MM.1S (cell line): ENCODE data around the gene ATCAY.

ENCODE experiments used
- DNase-seq: peaks from one replicate; pipeline ENCODE4 v3.0.0-alpha.2; 2015
- H2AFZ ChIP-seq: fragments of 300-600 bp; sonication (generic); 2 replicates; pipeline ENCODE4 v1.6.0; 2016; ENCODE audit warnings: antibody characterized with exemption, low read length
- H3F3A ChIP-seq: fragments of 300-600 bp; sonication (generic); 2 replicates; pipeline ENCODE4 v1.6.1; 2016; ENCODE audit warnings: mild to moderate bottlenecking, antibody characterized with exemption, low read length, moderate library complexity, mixed read lengths; ENCODE audit not compliant: insufficient read depth
- H3K27ac ChIP-seq: fragments of 300-600 bp; sonication (generic); 2 replicates; pipeline ENCODE4 v1.5.1; 2016; ENCODE audit warnings: mild to moderate bottlenecking, low read length
- H3K27me3 ChIP-seq: fragments of 300-600 bp; sonication (generic); replicated peaks from 2 replicates; pipeline ENCODE4 v1.6.0; 2016; ENCODE audit warnings: low read length; ENCODE audit not compliant: insufficient read depth
- H3K36me3 ChIP-seq: fragments of 300-600 bp; sonication (generic); replicated peaks from 2 replicates; pipeline ENCODE4 v1.6.1; 2016; ENCODE audit warnings: mild to moderate bottlenecking, low read length, mixed read lengths; ENCODE audit not compliant: insufficient read depth
- H3K4me1 ChIP-seq: fragments of 300-600 bp; sonication (generic); 2 replicates; pipeline ENCODE4 v1.6.1; 2016; ENCODE audit warnings: low read length, mixed read lengths
- H3K4me2 ChIP-seq: fragments of 300-600 bp; sonication (generic); 2 replicates; pipeline ENCODE4 v1.6.0; 2016; ENCODE audit warnings: low read depth, low read length
- H3K4me3 ChIP-seq: fragments of 300-600 bp; sonication (generic); 2 replicates; pipeline ENCODE4 v1.5.1; 2016; ENCODE audit warnings: low read length, mixed read lengths
- H3K79me2 ChIP-seq: fragments of 300-600 bp; sonication (generic); 2 replicates; pipeline ENCODE4 v1.6.1; 2016; ENCODE audit warnings: mixed run types, low read length, mixed read lengths
- H3K9ac ChIP-seq: fragments of 300-600 bp; sonication (generic); 2 replicates; pipeline ENCODE4 v1.6.1; 2016; ENCODE audit warnings: low read length, mixed read lengths
- H3K9me2 ChIP-seq: fragments of 300-600 bp; sonication (generic); replicated peaks from 2 replicates; pipeline ENCODE4 v1.6.1; 2016; ENCODE audit warnings: mild to moderate bottlenecking, low read length, mixed read lengths; ENCODE audit not compliant: insufficient read depth
- H3K9me3 ChIP-seq: fragments of 300-600 bp; sonication (generic); replicated peaks from 2 replicates; pipeline ENCODE4 v1.6.1; 2016; ENCODE audit warnings: mild to moderate bottlenecking, low read length, mixed read lengths; ENCODE audit not compliant: insufficient read depth
- H4K20me1 ChIP-seq: fragments of 300-600 bp; sonication (generic); 2 replicates; pipeline ENCODE4 v1.6.1; 2016; ENCODE audit warnings: mild to moderate bottlenecking, low read length, moderate library complexity, mixed read lengths; ENCODE audit not compliant: insufficient read depth
- EZH2 ChIP-seq: fragments of 300-600 bp; sonication (generic); optimal IDR thresholded peaks from 2 replicates; pipeline ENCODE3; 2017; ENCODE audit warnings: low read depth, mild to moderate bottlenecking, antibody characterized with exemption, low read length, mixed read lengths
- EZH2phosphoT487 ChIP-seq: fragments of 300-600 bp; sonication (generic); IDR thresholded peaks from 2 replicates; pipeline ENCODE4 v1.6.1; 2018; ENCODE audit warnings: antibody characterized with exemption, low read length
- TF ChIP-seq, protein P1 (sequence below): fragments of 300-600 bp; sonication (generic); IDR thresholded peaks from 2 replicates; pipeline ENCODE4 v1.5.1; 2016; ENCODE audit warnings: antibody characterized with exemption, low read length, mixed read lengths

Gene ATCAY

DNA sequence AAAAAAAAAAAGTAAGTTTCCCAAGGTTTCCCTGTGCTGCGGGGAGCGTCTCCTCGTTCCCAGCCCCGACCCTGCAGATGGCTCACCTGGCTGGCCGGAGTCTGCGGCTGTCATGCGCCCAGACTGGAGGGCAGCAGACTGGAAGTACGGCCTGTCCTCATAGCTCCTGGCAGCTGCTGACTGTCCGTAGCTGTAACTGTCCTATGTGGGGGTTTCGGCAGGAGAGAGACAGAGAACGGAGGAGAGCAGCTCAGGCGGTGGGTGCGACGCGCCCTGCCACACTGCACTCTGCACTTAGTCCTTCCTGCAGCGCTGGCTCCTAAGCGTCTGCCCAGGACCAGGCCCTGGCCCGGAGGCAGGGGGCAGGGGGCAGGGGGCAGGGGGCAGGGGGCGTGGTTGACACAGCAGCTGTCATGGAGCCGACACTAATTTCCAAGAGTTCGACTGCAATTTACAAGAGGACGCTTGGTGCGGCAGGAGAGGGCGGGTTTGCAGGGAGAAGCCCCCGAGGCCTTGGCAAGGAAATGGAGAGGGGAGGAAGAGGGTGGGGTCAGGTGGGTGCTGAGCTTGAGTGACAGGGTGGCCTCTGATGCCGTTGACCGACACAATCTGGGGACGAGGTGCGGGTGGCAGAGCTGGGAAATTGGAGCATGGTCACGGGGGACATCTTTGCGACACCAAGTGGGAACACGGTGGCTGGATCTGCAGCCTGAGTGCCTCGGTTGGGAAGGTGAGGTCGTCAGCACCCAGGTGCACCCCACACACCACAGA, 46.7 kb upstream of the ATCAY start:
- no peaks in the 10 kb centered on the region for H3K36me3 ChIP-seq
- no peaks in the 10 kb centered on the region for H4K20me1 ChIP-seq
- no peaks in the 10 kb centered on the region for H3F3A ChIP-seq
- H3K79me2 ChIP-seq: no peaks in the 10 kb centered on the region
- H3K9me2 ChIP-seq: no peaks in the 10 kb centered on the region
- H2AFZ ChIP-seq: no peak overlapping the region
- TF ChIP-seq, protein P1, sequence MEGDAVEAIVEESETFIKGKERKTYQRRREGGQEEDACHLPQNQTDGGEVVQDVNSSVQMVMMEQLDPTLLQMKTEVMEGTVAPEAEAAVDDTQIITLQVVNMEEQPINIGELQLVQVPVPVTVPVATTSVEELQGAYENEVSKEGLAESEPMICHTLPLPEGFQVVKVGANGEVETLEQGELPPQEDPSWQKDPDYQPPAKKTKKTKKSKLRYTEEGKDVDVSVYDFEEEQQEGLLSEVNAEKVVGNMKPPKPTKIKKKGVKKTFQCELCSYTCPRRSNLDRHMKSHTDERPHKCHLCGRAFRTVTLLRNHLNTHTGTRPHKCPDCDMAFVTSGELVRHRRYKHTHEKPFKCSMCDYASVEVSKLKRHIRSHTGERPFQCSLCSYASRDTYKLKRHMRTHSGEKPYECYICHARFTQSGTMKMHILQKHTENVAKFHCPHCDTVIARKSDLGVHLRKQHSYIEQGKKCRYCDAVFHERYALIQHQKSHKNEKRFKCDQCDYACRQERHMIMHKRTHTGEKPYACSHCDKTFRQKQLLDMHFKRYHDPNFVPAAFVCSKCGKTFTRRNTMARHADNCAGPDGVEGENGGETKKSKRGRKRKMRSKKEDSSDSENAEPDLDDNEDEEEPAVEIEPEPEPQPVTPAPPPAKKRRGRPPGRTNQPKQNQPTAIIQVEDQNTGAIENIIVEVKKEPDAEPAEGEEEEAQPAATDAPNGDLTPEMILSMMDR: no peak
- TF ChIP-seq EZH2 (no peak), EZH2phosphoT487 (no peak)
- H3K27ac ChIP-seq: no peak overlapping the region
- H3K4me2 ChIP-seq: no peak overlapping the region
- H3K4me3 ChIP-seq: no peak overlapping the region
- no peaks in the 10 kb centered on the region for H3K4me1 ChIP-seq
- no peaks in the 10 kb centered on the region for H3K9me3 ChIP-seq
- DNase-seq: no peak
- no peak overlapping the region for H3K9ac ChIP-seq
- H3K27me3 ChIP-seq: peaks cover 87% of the 10 kb centered on the region

DNA sequence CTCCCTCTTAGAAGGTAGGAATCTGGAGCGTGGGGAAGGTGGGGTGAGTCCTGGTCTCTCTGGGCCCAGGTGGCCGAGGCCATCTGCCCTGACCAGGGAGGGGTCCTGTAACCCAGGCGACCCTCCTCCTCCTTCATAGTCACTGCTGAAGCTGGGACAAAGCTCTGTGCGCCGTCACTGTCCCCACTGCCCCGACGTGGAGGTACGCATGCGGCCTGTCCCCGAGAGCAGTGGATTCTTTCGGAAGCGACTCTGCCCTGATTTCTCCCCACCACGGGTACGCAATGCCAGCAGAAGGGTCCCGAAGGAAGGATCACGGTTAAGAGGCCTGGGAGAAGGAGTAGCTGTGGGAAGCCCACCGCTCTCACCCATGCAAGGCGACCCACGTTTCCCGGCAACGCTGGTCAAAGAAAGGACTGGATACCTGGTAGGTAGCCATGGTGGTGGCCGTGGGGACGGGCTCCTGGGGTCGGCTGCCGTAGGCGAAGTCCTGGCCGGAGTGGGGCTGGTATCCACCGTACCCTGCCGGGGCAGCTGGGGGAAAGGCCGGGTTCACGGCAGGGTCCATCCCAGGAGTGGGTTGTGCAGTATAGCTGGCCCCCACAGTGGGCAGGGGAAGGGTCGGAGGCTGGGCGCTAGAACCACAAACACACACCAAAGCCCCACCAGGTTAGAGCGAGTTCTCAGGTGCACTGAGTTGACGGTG, 46.0 kb upstream of the ATCAY start:
- DNase-seq: no peak
- Histone ChIP-seq H3K27ac (no peak overlapping the region), H3K4me3 (no peak overlapping the region), H3K9me3 (no peaks in the 10 kb centered on the region), H3K79me2 (no peaks in the 10 kb centered on the region), H3K9ac (no peak overlapping the region), H3K36me3 (no peaks in the 10 kb centered on the region), H3K27me3 (peaks cover 87% of the 10 kb centered on the region), H3K9me2 (no peaks in the 10 kb centered on the region), H3K4me2 (no peak overlapping the region), H2AFZ (no peak overlapping the region), H3K4me1 (no peaks in the 10 kb centered on the region), H4K20me1 (no peaks in the 10 kb centered on the region), H3F3A (no peaks in the 10 kb centered on the region)
- no peak for TF ChIP-seq EZH2phosphoT487
- TF ChIP-seq, protein P1: no peak
- peak; percentile 19 for TF ChIP-seq EZH2

DNA sequence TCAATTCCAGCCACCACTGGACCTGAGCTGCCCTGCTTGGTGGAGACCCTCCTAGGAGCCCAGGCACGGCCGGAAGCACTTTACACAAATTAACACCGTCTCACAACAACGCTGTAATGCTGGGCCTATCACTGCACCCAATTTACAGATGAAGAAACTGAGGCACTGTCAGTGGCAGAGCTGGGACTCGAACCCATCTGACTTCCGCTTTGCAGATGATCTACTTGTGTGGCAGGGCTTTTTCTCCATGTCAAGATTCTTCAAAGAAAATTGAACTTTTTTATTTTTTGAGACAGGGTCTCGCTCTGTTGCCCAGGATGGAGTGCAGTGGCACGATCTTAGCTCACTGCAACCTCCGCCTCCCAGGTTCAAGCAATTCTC, 45.4 kb upstream of the ATCAY start:
- H3K79me2 ChIP-seq: no peaks in the 10 kb centered on the region
- H3F3A ChIP-seq: no peaks in the 10 kb centered on the region
- no peaks in the 10 kb centered on the region for H3K4me1 ChIP-seq
- H3K27me3 ChIP-seq: peaks cover 87% of the 10 kb centered on the region
- H3K9me3 ChIP-seq: no peaks in the 10 kb centered on the region
- no peaks in the 10 kb centered on the region for H3K9me2 ChIP-seq
- no peak overlapping the region for H3K27ac ChIP-seq
- H4K20me1 ChIP-seq: no peaks in the 10 kb centered on the region
- H2AFZ ChIP-seq: no peak overlapping the region
- no peak overlapping the region for H3K4me2 ChIP-seq
- H3K36me3 ChIP-seq: no peaks in the 10 kb centered on the region
- no peak overlapping the region for H3K4me3 ChIP-seq
- no peak overlapping the region for H3K9ac ChIP-seq
- TF ChIP-seq, protein P1: no peak
- TF ChIP-seq EZH2 (no peak), EZH2phosphoT487 (no peak)
- no peak for DNase-seq
